Kidney (tissue), 14 donors: Measurements from ENCODE around the gene RAB3IL1. TPM values are rescaled to one million over a fixed set of nuclear protein-coding genes. Genes with fewer than 3 reads are reported as not detected.

ENCODE experiments used
- DNase-seq, 5 donors: peaks; one replicate each; pipeline ENCODE4 v3.0.0-alpha.2; 2013 to 2020
- FAIRE-seq: peaks from 2 replicates; lab custom pipeline; 2012; peaks lifted over from hg19 to GRCh38; lab: Jason Lieb, UNC
- H3K27ac ChIP-seq, 2 donors: one replicate each; pipeline ENCODE4 v1.7.0; 2013; ENCODE audit warnings: low read depth in 2 of 2, low read length in 2 of 2, inconsistent platforms in 1 of 2
- H3K27me3 ChIP-seq: one replicate; pipeline ENCODE4 v1.7.1; 2013; ENCODE audit warnings: low read length, inconsistent platforms; ENCODE audit not compliant: control insufficient read depth, insufficient read depth
- H3K36me3 ChIP-seq, 3 donors: one replicate each; pipeline versions ENCODE4 v1.7.0 to v1.7.1; 2013; ENCODE audit warnings: low read length in 3 of 3, control low read depth in 1 of 3, inconsistent platforms in 1 of 3; ENCODE audit not compliant: insufficient read depth in 3 of 3, control insufficient read depth in 2 of 3
- H3K4me1 ChIP-seq, 3 donors: one replicate each; pipeline versions ENCODE4 v1.7.0 to v1.7.1; 2013; ENCODE audit warnings: low read length in 3 of 3, inconsistent platforms in 1 of 3, low read depth in 1 of 3; ENCODE audit not compliant: control insufficient read depth in 2 of 3, insufficient read depth in 2 of 3
- H3K4me3 ChIP-seq, 3 donors: one replicate each; pipeline versions ENCODE4 v1.7.0 to v1.8.1; 2013; ENCODE audit warnings: low read length in 3 of 3, control low read depth in 1 of 3, inconsistent platforms in 1 of 3
- H3K9ac ChIP-seq, 3 donors: one replicate each; pipeline versions ENCODE4 v1.7.0 to v1.7.1; 2013; ENCODE audit warnings: low read length in 3 of 3, control low read depth in 1 of 3, inconsistent platforms in 1 of 3
- H3K9me3 ChIP-seq, 3 donors: one replicate each; pipeline versions ENCODE4 v1.7.0 to v1.7.1; 2013; ENCODE audit warnings: low read length in 3 of 3, control low read depth in 1 of 3, inconsistent platforms in 1 of 3; ENCODE audit not compliant: control insufficient read depth in 2 of 3, insufficient read depth in 1 of 3
- CTCF ChIP-seq: IDR thresholded peaks from 3 replicates; pipeline ENCODE4 v1.5.1; 2012; ENCODE audit warnings: mild to moderate bottlenecking, moderate library complexity, borderline replicate concordance; ENCODE audit not compliant: insufficient read depth; ENCODE audit errors: extremely low read depth
- intact Hi-C: fragments of 100-400 bp; cut with DNase I; formaldehyde crosslinking; loops from one replicate; pipeline ENCODE4 v1.11.1; 2022
- polyA plus RNA-seq: library from polyadenylated mRNA; stranded (reverse); fragments of 350-450 nt; fragmentation: Illumina TruSeq; extraction: RNeasy Lipid Tissue Mini Kit (QIAGEN cat#74804); gene quantifications from one replicate; pipeline ENCODE4 v1.2.3, GENCODE V29; 2014; ENCODE audit warnings: low read depth, low replicate concordance; ENCODE audit not compliant: insufficient read depth
- total RNA-seq: library from RNA; stranded (reverse); fragmentation: NEBNext Ultra II Directional; extraction: Animal tissue kit (Norgen Biotek cat#: 25700); gene quantifications from one replicate; pipeline ENCODE4 v1.2.1, GENCODE V29; 2021
- donor health status: control.
- donor health status: control.
- donor health status: control.
- donor health status: control.
- donor health status: control.
- donor health status: DM: yes; HTN: yes; CAD: no.
- donor health status: Normal renal cell carcinoma (clear cell type).

Gene RAB3IL1
- total and polyA plus RNA-seq, 2 donors from 2014 or later = 14.6 to 27.8 TPM

- DNase-seq (no peak), FAIRE-seq (no peak)
- Histone ChIP-seq H3K36me3 (no peaks in the 10 kb centered on the region), H3K4me3 (no peak overlapping the region), H3K27ac (no peak overlapping the region), H3K9me3 (no peaks in the 10 kb centered on the region), H3K27me3 (no peaks in the 10 kb centered on the region), H3K4me1 (peaks cover 0 to 19% (median 18%) of the 10 kb centered on the region in 3 donors), H3K9ac (no peak overlapping the region)
- intact Hi-C loops = no loop called here
- TF ChIP-seq CTCF = no peak
Measured at GRCh38 chr11:61906522-61906909, 10.8 kb downstream of the RAB3IL1 start.

- Histone ChIP-seq H3K27ac (no peak overlapping the region), H3K4me1 (peaks cover 0 to 19% (median 18%) of the 10 kb centered on the region in 3 donors), H3K36me3 (no peaks in the 10 kb centered on the region), H3K4me3 (no peak overlapping the region), H3K27me3 (no peaks in the 10 kb centered on the region), H3K9ac (no peak overlapping the region), H3K9me3 (no peaks in the 10 kb centered on the region)
- TF ChIP-seq CTCF = no peak
- FAIRE-seq (no peak), DNase-seq (no peak)
- intact Hi-C loops = no loop called here
Measured at GRCh38 chr11:61905801-61906521, 11.4 kb downstream of the RAB3IL1 start.

GRCh38 chr11:61905067-61905696 lies 12.2 kb downstream of the RAB3IL1 start:
- H3K36me3 ChIP-seq = no peaks in the 10 kb centered on the region
- FAIRE-seq = no peak
- no peaks in the 10 kb centered on the region for H3K27me3 ChIP-seq
- H3K9me3 ChIP-seq = no peaks in the 10 kb centered on the region
- no peak for TF ChIP-seq CTCF
- H3K4me3 ChIP-seq = no peak overlapping the region
- no peak overlapping the region for H3K9ac ChIP-seq
- peaks cover 0 to 19% (median 18%) of the 10 kb centered on the region in 3 donors for H3K4me1 ChIP-seq
- intact Hi-C loops = no loop called here
- peak in 1 of 5 donors; percentile 49 for DNase-seq
- peak overlapping the region; percentile 41 to 54 for H3K27ac ChIP-seq
